Stimulated activated CD4-positive, alpha-beta T cell treated with anti-CD3 and anti-CD28 coated beads, Interleukin-2, amount 100 ng/mL, for 24 hours (primary cell): ENCODE data around the gene SMCHD1.

Experiments used
- DNase-seq, 2 donors: peaks; one replicate each; pipeline ENCODE4 v3.0.0-alpha.2; 2020

Gene SMCHD1

GRCh38 chr18:2853926-2854664, 198.6 kb downstream of the SMCHD1 start:
- no peak for DNase-seq
